Measurements from ENCODE around the gene ANKRD37. TPM values are rescaled to one million over a fixed set of nuclear protein-coding genes. Genes with fewer than 3 reads are reported as not detected.

The ANKRD37 gene
- total RNA-seq, 3 donors from 2014 or later (not counting 1 experiment from before 2014, with no cell fraction given) = 12.9 to 18.6 (median 13.1) TPM

GRCh38 chr4:185363251-185363650, 33.4 kb upstream of the ANKRD37 start:
- Histone ChIP-seq H3K36me3 (ENCODE audit: control insufficient read depth, insufficient read depth, low read length) (peaks cover under 1% of the 10 kb centered on the region), H3K27ac (ENCODE audit: low read length) (no peak overlapping the region), H3K9me3 (ENCODE audit: control insufficient read depth, insufficient read depth, low read length) (no peaks in the 10 kb centered on the region), H3K4me1 (ENCODE audit: control insufficient read depth, insufficient read depth, low read length) (no peaks in the 10 kb centered on the region), H3K27me3 (ENCODE audit: control insufficient read depth, insufficient read depth, low read length) (no peaks in the 10 kb centered on the region), H3K4me3 (ENCODE audit: low read length) (no peak overlapping the region)
- intact Hi-C loops (cut with micrococcal nuclease) = no loop called here
- H3K36me3 Mint-ChIP-seq = no peaks in the 10 kb centered on the region
- H3K27ac Mint-ChIP-seq = no peak overlapping the region
- DNase-seq = no peak
- H3K4me3 Mint-ChIP-seq = no peak overlapping the region
- H3K4me1 Mint-ChIP-seq = no peaks in the 10 kb centered on the region
- H3K9me3 Mint-ChIP-seq = no peaks in the 10 kb centered on the region
- no peak for TF ChIP-seq CTCF (IDR thresholded peaks at IDR 0.05)
- WGBS (ENCODE audit: insufficient coverage) = no CpG with 5 or more reads among the region's 3 CpGs
- ATAC-seq = no peak
- no peaks in the 10 kb centered on the region for H3K27me3 Mint-ChIP-seq (ENCODE audit: low read depth in 2 of 2)

- no peak for TF ChIP-seq CTCF (IDR thresholded peaks at IDR 0.05)
- H3K4me3 Mint-ChIP-seq = no peak overlapping the region
- H3K36me3 Mint-ChIP-seq = no peaks in the 10 kb centered on the region
- H3K9me3 ChIP-seq (ENCODE audit: control insufficient read depth, insufficient read depth, low read length) = no peaks in the 10 kb centered on the region
- WGBS (ENCODE audit: insufficient coverage) = 93% methylated on average over 4 of the region's 5 CpGs
- ATAC-seq (no peak), DNase-seq (no peak)
- H3K27ac ChIP-seq (ENCODE audit: low read length) = no peak overlapping the region
- intact Hi-C loops (cut with micrococcal nuclease) = no loop called here
- no peaks in the 10 kb centered on the region for H3K27me3 Mint-ChIP-seq (ENCODE audit: low read depth in 2 of 2)
- H3K36me3 ChIP-seq (ENCODE audit: control insufficient read depth, insufficient read depth, low read length) = peaks cover 2% of the 10 kb centered on the region
- no peaks in the 10 kb centered on the region for H3K9me3 Mint-ChIP-seq
- no peak overlapping the region for H3K4me3 ChIP-seq (ENCODE audit: low read length)
- H3K4me1 ChIP-seq (ENCODE audit: control insufficient read depth, insufficient read depth, low read length) = no peaks in the 10 kb centered on the region
- no peak overlapping the region for H3K27ac Mint-ChIP-seq
- no peaks in the 10 kb centered on the region for H3K4me1 Mint-ChIP-seq
- H3K27me3 ChIP-seq (ENCODE audit: control insufficient read depth, insufficient read depth, low read length) = no peaks in the 10 kb centered on the region
These were observed 31.8 kb upstream of the ANKRD37 start for GRCh38 chr4:185364886-185365285.

- Histone ChIP-seq H3K36me3 (ENCODE audit: control insufficient read depth, insufficient read depth, low read length) (peaks cover 7% of the 10 kb centered on the region), H3K27ac (ENCODE audit: low read length) (no peak overlapping the region), H3K4me3 (ENCODE audit: low read length) (no peak overlapping the region), H3K27me3 (ENCODE audit: control insufficient read depth, insufficient read depth, low read length) (no peaks in the 10 kb centered on the region), H3K4me1 (ENCODE audit: control insufficient read depth, insufficient read depth, low read length) (no peaks in the 10 kb centered on the region), H3K9me3 (ENCODE audit: control insufficient read depth, insufficient read depth, low read length) (no peaks in the 10 kb centered on the region)
- Mint-ChIP-seq H3K4me1 (peaks cover 0 to 2% of the 10 kb centered on the region in 2 donors), H3K9me3 (no peaks in the 10 kb centered on the region), H3K4me3 (no peak overlapping the region), H3K36me3 (no peaks in the 10 kb centered on the region), H3K27me3 (ENCODE audit: low read depth in 2 of 2) (no peaks in the 10 kb centered on the region), H3K27ac (no peak overlapping the region)
- 98% methylated on average over 3 of the region's 3 CpGs for WGBS (ENCODE audit: insufficient coverage)
- no peak for ATAC-seq
- no peak for TF ChIP-seq CTCF (IDR thresholded peaks at IDR 0.05)
- DNase-seq = no peak
- intact Hi-C loops (cut with micrococcal nuclease) = no loop called here
These were observed 26.9 kb upstream of the ANKRD37 start for GRCh38 chr4:185369731-185370130.

GRCh38 chr4:185370268-185370949, 26.2 kb upstream of the ANKRD37 start:
- Mint-ChIP-seq H3K36me3 (no peaks in the 10 kb centered on the region), H3K27me3 (ENCODE audit: low read depth in 2 of 2) (no peaks in the 10 kb centered on the region), H3K4me3 (no peak overlapping the region), H3K27ac (no peak overlapping the region), H3K4me1 (peaks cover 0 to 4% of the 10 kb centered on the region in 2 donors), H3K9me3 (no peaks in the 10 kb centered on the region)
- Histone ChIP-seq H3K36me3 (ENCODE audit: control insufficient read depth, insufficient read depth, low read length) (peaks cover 7% of the 10 kb centered on the region), H3K4me3 (ENCODE audit: low read length) (no peak overlapping the region), H3K27me3 (ENCODE audit: control insufficient read depth, insufficient read depth, low read length) (no peaks in the 10 kb centered on the region), H3K27ac (ENCODE audit: low read length) (no peak overlapping the region), H3K9me3 (ENCODE audit: control insufficient read depth, insufficient read depth, low read length) (no peaks in the 10 kb centered on the region), H3K4me1 (ENCODE audit: control insufficient read depth, insufficient read depth, low read length) (no peaks in the 10 kb centered on the region)
- no peak for TF ChIP-seq CTCF (IDR thresholded peaks at IDR 0.05)
- WGBS (ENCODE audit: insufficient coverage) = 97% methylated on average over 10 of the region's 11 CpGs
- intact Hi-C loops (cut with micrococcal nuclease) = no loop called here
- DNase-seq (no peak), ATAC-seq (no peak)

Measured in natural killer cell (primary cell).